Thyroid gland (tissue), 4 donors: ENCODE data around the gene PLXND1. TPM values are rescaled to one million over a fixed set of nuclear protein-coding genes. Genes with fewer than 3 reads are reported as not detected.

Experiments used
- DNase-seq, 2 donors: peaks; one replicate each; pipeline ENCODE4 v3.0.0-alpha.2; 2019
- H3K27ac ChIP-seq, 3 donors: fragments of 200-600 bp; sonication (generic); 1 replicate in 2 of 3; 2 replicates in 1 of 3; pipeline ENCODE4 v1.5.1; 2016 to 2019; ENCODE audit warnings: mild to moderate bottlenecking in 1 of 3, moderate library complexity in 1 of 3
- H3K27me3 ChIP-seq: fragments of 200-600 bp; sonication (generic); one replicate; pipeline ENCODE4 v1.5.1; 2019
- H3K36me3 ChIP-seq, 2 donors: fragments of 200-600 bp; sonication (generic); one replicate each; pipeline ENCODE4 v1.5.1; 2016 to 2019
- H3K4me1 ChIP-seq, 2 donors: fragments of 200-600 bp; sonication (generic); one replicate each; pipeline ENCODE4 v1.5.1; 2017 to 2019
- H3K4me3 ChIP-seq, 3 donors: fragments of 200-600 bp; sonication (generic); replicated peaks in 1 of 3; 1 replicate in 2 of 3; 2 replicates in 1 of 3; pipeline ENCODE4 v1.5.1; 2016; ENCODE audit warnings: mild to moderate bottlenecking in 1 of 3
- H3K9me3 ChIP-seq: fragments of 200-600 bp; sonication (generic); one replicate; pipeline ENCODE4 v1.5.1; 2017
- CTCF ChIP-seq, 6 experiments: fragments of 200-600 bp in 3 of 6; fragments of 450-650 bp in 3 of 6; sonication (generic) in 3 of 6; IDR thresholded peaks; one replicate each; pipeline ENCODE4 v1.5.1; 2016 to 2019; ENCODE audit warnings: antibody characterized with exemption in 6 of 6, mild to moderate bottlenecking in 2 of 6, inconsistent platforms in 1 of 6, moderate library complexity in 1 of 6
- POLR2A ChIP-seq, 2 donors: fragments of 450-650 bp; IDR thresholded peaks; one replicate each; pipeline ENCODE4 v1.6.1; 2017; ENCODE audit warnings: antibody characterized with exemption in 2 of 2, mild to moderate bottlenecking in 2 of 2, moderate library complexity in 1 of 2
- WGBS, 2 donors: methylation state at CpG; one replicate each; pipeline ENCODE4 v1.1.5; 2017; 5-methylcytosine and 5-hydroxymethylcytosine counted together
- intact Hi-C: fragments of 100-400 bp; cut with DNase I; formaldehyde crosslinking; loops from one replicate; pipeline ENCODE4 v1.15.1; 2023
- total RNA-seq, 4 donors: library from RNA; depleted of rRNA; stranded (reverse); fragments of >200 nt; gene quantifications; one replicate each; pipeline ENCODE4 v1.2.3, GENCODE V29; 2016

Gene PLXND1
- total RNA-seq, 4 donors from 2014 or later, result 50.7 to 69.8 (median 60.8) TPM

DNA sequence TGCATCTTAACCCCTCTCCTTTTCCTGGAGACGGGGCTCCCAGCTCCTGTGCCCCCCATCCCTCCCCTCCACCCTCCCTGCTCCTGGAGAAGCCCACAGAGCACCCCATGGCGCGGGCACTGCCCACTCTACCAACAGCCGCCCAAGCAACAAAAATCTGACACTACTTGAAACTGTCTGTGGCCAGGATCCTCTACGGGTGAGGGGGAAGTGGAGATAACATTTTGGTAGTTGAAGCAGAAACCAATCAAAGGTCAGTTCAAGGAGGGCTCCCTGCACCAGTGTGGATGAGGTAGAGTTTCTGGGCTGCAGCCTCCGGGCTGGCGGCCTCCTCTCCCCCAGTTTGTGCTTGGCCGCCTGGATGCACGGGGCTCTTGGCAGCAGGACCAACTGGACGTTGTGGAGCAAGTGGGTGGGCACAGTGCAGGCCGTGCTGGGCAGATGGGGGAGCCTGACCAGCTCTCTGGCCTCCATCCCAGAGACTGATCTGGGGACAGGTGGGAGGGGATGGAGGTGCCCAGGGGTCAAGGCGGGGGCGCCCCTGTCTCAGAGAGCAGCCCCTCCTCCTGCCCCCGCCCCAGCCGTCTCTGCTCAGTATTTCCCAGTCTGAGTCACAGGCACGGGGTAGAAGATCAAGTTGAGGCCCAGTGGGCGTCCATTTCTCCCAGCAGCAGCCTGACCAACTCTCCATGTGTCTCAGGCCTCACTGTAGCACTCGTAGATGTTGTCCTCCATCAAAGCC, 50.7 kb downstream of the PLXND1 start:
- no peaks in the 10 kb centered on the region for H3K9me3 ChIP-seq
- peaks cover 6 to 13% of the 10 kb centered on the region in 2 donors for H3K36me3 ChIP-seq
- intact Hi-C loops, result no loop called here
- 72 to 75% methylated on average over 11 to 16 of the region's 18 CpGs for WGBS, 2 donors
- TF ChIP-seq POLR2A (IDR thresholded peaks at IDR 0.05), result no peak
- no peak for TF ChIP-seq CTCF (IDR thresholded peaks at IDR 0.05)
- no peak for DNase-seq
- peaks cover 14 to 60% of the 10 kb centered on the region in 2 donors for H3K4me1 ChIP-seq
- no peak overlapping the region for H3K27ac ChIP-seq
- no peaks in the 10 kb centered on the region for H3K27me3 ChIP-seq
- H3K4me3 ChIP-seq, result no peak overlapping the region

- Histone ChIP-seq H3K27me3 (no peaks in the 10 kb centered on the region), H3K9me3 (no peaks in the 10 kb centered on the region), H3K27ac (no peak overlapping the region), H3K36me3 (peaks cover 6 to 13% of the 10 kb centered on the region in 2 donors), H3K4me3 (no peak overlapping the region), H3K4me1 (peaks cover 12 to 53% of the 10 kb centered on the region in 2 donors)
- TF ChIP-seq CTCF (IDR thresholded peaks at IDR 0.05) (no peak), POLR2A (IDR thresholded peaks at IDR 0.05) (no peak)
- intact Hi-C loops, result no loop called here
- DNase-seq, result no peak
- WGBS, 2 donors, result 27 to 46% methylated on average over 8 to 13 of the region's 15 CpGs
Measured at GRCh38 chr3:129555153-129555550, 51.3 kb downstream of the PLXND1 start.

DNA sequence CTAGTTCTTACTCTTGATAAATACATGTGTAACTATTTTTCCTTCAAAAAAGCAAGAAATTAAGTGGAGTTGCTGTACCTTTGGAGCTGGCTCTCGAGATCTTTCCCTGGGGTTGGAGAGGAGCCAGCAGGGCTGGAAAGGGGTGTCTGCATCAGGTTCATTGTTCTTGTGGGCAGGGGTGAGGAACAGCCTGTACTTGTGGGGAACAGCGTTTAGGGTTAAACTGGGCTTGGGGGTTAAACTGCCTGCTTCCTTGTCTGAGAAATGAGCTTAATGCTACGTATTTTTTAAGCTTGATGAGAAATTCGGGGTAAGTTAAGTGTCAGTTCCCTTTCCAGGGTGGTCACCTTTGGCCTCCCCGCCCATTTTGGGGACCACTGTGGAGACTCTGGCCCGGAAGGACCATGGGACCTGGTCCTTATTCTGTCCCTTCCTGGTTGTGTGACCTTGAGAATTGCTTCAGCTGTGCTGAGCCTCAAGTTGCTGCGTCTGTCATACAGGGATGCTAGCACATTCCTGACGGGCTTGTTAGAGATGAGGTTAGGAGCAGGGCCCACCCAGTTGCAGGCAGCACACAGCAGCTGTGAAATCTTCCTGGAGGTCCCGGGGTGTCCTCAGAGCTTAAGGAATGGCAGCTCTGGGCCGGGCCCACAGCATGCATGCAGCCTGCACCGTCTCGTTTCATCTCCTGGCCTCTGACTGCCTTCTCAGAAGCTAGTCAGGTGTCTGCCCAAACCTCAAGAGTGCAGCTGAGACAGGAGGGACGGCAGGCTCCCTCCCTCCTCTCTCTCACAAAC, 51.9 kb downstream of the PLXND1 start:
- Histone ChIP-seq H3K9me3 (no peaks in the 10 kb centered on the region), H3K36me3 (peaks cover 6 to 8% of the 10 kb centered on the region in 2 donors), H3K27me3 (no peaks in the 10 kb centered on the region), H3K4me3 (no peak overlapping the region), H3K4me1 (peaks cover 12 to 47% of the 10 kb centered on the region in 2 donors), H3K27ac (no peak overlapping the region)
- WGBS, 2 donors, result 48 to 53% methylated on average over 10 to 13 of the region's 13 CpGs
- no peak for DNase-seq
- intact Hi-C loops, result no loop called here
- TF ChIP-seq POLR2A (IDR thresholded peaks at IDR 0.05) (no peak), CTCF (IDR thresholded peaks at IDR 0.05) (no peak)

- Histone ChIP-seq H3K4me3 (no peak overlapping the region), H3K27me3 (no peaks in the 10 kb centered on the region), H3K27ac (no peak overlapping the region), H3K4me1 (peaks cover 9 to 39% of the 10 kb centered on the region in 2 donors), H3K9me3 (no peaks in the 10 kb centered on the region), H3K36me3 (peaks cover 6 to 7% of the 10 kb centered on the region in 2 donors)
- 75 to 78% methylated on average over 15 of the region's 15 CpGs for WGBS, 2 donors
- TF ChIP-seq CTCF (IDR thresholded peaks at IDR 0.05), result no peak
- no peak for TF ChIP-seq POLR2A (IDR thresholded peaks at IDR 0.05)
- intact Hi-C loops, result no loop called here
- DNase-seq, result no peak
Measured at GRCh38 chr3:129553719-129554118, 52.8 kb downstream of the PLXND1 start.

DNA sequence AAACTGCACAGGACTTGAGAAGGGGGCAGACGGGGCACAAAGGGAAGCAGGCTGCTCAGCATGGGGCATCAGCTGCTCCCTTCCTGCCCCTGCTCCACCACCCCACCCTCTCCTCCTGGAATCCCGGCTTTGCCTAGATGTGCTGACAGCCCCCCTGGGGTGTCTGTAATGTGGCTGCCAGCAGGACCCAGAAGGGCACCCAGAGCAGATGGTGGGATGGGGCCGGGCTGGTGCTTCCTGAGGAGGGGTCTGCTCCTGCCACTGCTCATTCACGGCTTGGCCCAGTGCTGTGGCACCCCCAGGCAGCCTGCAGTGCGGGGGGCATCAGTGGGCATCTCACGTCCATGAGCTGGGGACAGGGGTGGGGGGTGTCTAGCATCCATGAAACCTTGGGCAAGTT, 53.3 kb downstream of the PLXND1 start:
- peaks cover 6 to 7% of the 10 kb centered on the region in 2 donors for H3K36me3 ChIP-seq
- H3K4me3 ChIP-seq, result no peak overlapping the region
- TF ChIP-seq POLR2A (IDR thresholded peaks at IDR 0.05), result no peak
- TF ChIP-seq CTCF (IDR thresholded peaks at IDR 0.05), result no peak
- whole genome bisulfite sequencing, 2 donors, result 75 to 83% methylated on average over 1 to 6 of the region's 6 CpGs
- DNase-seq, result no peak
- H3K27ac ChIP-seq, result no peak overlapping the region
- H3K9me3 ChIP-seq, result no peaks in the 10 kb centered on the region
- intact Hi-C loops, result no loop called here
- H3K27me3 ChIP-seq, result no peaks in the 10 kb centered on the region
- peaks cover 7 to 34% of the 10 kb centered on the region in 2 donors for H3K4me1 ChIP-seq
